K562 (cell line): ENCODE measurements around the gene PLA2G4F.

ENCODE experiments used
- CHD1 ChIP-seq: fragments of 200-600 bp; sonication (generic); IDR thresholded peaks from one replicate; pipeline ENCODE4 v1.6.1; 2012; ENCODE audit warnings: mild to moderate bottlenecking, moderate library complexity, low read length, inconsistent platforms
- CTCF ChIP-seq, 3 experiments: IDR thresholded peaks in 2 of 3; conservative IDR thresholded peaks in 1 of 3; 2 replicates each; pipeline ENCODE4 v1.5.1; 2011 to 2012; ENCODE audit warnings: low read length in 3 of 3, mild to moderate bottlenecking in 3 of 3, control low read depth in 2 of 3, improper control_type of control experiment in 1 of 3, inconsistent platforms in 1 of 3, low read depth in 1 of 3, mixed read lengths in 1 of 3, moderate library complexity in 1 of 3; ENCODE audit not compliant: insufficient read depth in 2 of 3
- ZNF740 ChIP-seq, 3 experiments: fragments of 200-800 bp in 1 of 3; sonication (Bioruptor generic) in 1 of 3; sonication (generic) in 1 of 3; formaldehyde crosslinking in 1 of 3; IDR thresholded peaks; 2 replicates each; pipeline versions ENCODE4 v1.6.1 to v1.8.0; 2016 to 2022; ENCODE audit warnings: mild to moderate bottlenecking in 2 of 3, missing compliant biosample characterization in 2 of 3, missing genetic modification characterization in 2 of 3, missing genetic modification reagents in 1 of 3

- TF ChIP-seq CTCF (IDR thresholded peaks at IDR 0.05 in 2 of 3, conservative IDR thresholded peaks at IDR 0.05 in 1 of 3; ENCODE audit: insufficient read depth in 2 of 3, low read depth in 1 of 3, low read length in 3 of 3) (no peak), CHD1 (no peak), ZNF740 (CRISPR knock-in tag; IDR thresholded peaks at IDR 0.05) (no peak), ZNF740 (tag; IDR thresholded peaks at IDR 0.05) (no peak)
These were observed 24.3 kb downstream of the PLA2G4F start for GRCh38 chr15:42131826-42132806.
